K562 (cell line): Measurements from ENCODE around the gene STK16.

ENCODE experiments used
- HDGF ChIP-seq: fragments of 450-650 bp; IDR thresholded peaks from 2 replicates; pipeline ENCODE4 v1.6.1; 2016
- MAFK ChIP-seq: IDR thresholded peaks from 2 replicates; pipeline ENCODE4 v1.6.1; 2011; ENCODE audit warnings: low read length, improper control_type of control experiment
- MAZ ChIP-seq, 2 experiments: fragments of 450-650 bp in 1 of 2; sonication (generic) in 1 of 2; formaldehyde crosslinking; IDR thresholded peaks in 1 of 2; conservative IDR thresholded peaks in 1 of 2; 2 replicates each; pipeline versions ENCODE4 v1.4.0 to v1.5.0; 2020; ENCODE audit warnings: mild to moderate bottlenecking in 1 of 2, missing genetic modification reagents in 1 of 2
- MCM5 ChIP-seq: fragments of 450-650 bp; IDR thresholded peaks from 2 replicates; pipeline ENCODE4 v1.6.1; 2016; ENCODE audit warnings: low read depth
- PHF8 ChIP-seq: fragments of 200-600 bp; sonication (generic); IDR thresholded peaks from 2 replicates; pipeline ENCODE4 v1.6.1; 2012; ENCODE audit warnings: mixed run types, mild to moderate bottlenecking, inconsistent platforms, low read length, moderate library complexity, borderline replicate concordance
- RBBP5 ChIP-seq: fragments of 200-600 bp; sonication (generic); IDR thresholded peaks from 2 replicates; pipeline ENCODE4 v1.6.1; 2012; ENCODE audit warnings: borderline replicate concordance, mild to moderate bottlenecking, low read length, control low read depth, inconsistent platforms; ENCODE audit not compliant: insufficient read depth, poor library complexity, severe bottlenecking
- RBM39 ChIP-seq: fragments of 200-400 bp; formaldehyde crosslinking; optimal IDR thresholded peaks from 2 replicates; pipeline ENCODE3; 2018; ENCODE audit warnings: low read depth, low read length
- SMARCB1 ChIP-seq: IDR thresholded peaks from 2 replicates; pipeline ENCODE4 v1.6.1; 2011; ENCODE audit warnings: improper control_type of control experiment, low read depth; ENCODE audit not compliant: insufficient read length
- ZNF174 ChIP-seq: fragments of 250-450 bp; sonication (Bioruptor Pico); IDR thresholded peaks from 2 replicates; pipeline ENCODE4 v1.4.0; 2020; ENCODE audit warnings: mild to moderate bottlenecking
- TF ChIP-seq, protein P1 (sequence below), 3 experiments: IDR thresholded peaks in 2 of 3; conservative IDR thresholded peaks in 1 of 3; 2 replicates each; pipeline ENCODE4 v1.5.1; 2011 to 2012; ENCODE audit warnings: low read length in 3 of 3, mild to moderate bottlenecking in 3 of 3, control low read depth in 2 of 3, improper control_type of control experiment in 1 of 3, inconsistent platforms in 1 of 3, low read depth in 1 of 3, mixed read lengths in 1 of 3, moderate library complexity in 1 of 3; ENCODE audit not compliant: insufficient read depth in 2 of 3
- TF ChIP-seq, protein P2 (sequence below), 2 experiments: IDR thresholded peaks in 1 of 2; conservative IDR thresholded peaks in 1 of 2; 2 replicates each; pipeline ENCODE4 v1.6.1; 2016; ENCODE audit warnings: low read depth in 2 of 2, mild to moderate bottlenecking in 1 of 2, missing compliant biosample characterization in 1 of 2, missing genetic modification characterization in 1 of 2, moderate library complexity in 1 of 2
- TF ChIP-seq, protein P3 (sequence below): fragments of 150-350 bp; conservative IDR thresholded peaks from 2 replicates; pipeline ENCODE4 v1.6.1; 2014; ENCODE audit warnings: low read length

DNA sequence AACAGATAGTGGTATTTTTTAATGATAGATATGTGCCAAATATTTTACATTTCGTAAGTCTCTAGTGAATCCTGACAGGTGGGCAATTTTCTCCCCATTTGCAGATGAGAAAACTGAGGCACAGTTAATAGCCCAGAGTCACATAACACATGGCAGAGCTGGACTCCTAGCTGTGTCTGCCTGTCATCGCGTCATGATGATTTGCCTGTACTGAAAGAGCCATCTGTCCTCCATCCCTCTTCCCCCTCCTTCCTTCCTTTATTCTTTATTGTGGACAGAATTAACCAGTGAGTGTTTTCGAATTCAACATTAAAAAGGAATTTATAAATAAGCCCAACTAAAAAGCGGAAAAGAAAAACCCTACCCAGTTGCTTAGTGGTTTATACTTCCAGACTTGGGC lies 37.1 kb downstream of the STK16 start:
- no peak for TF ChIP-seq HDGF
- no peak for TF ChIP-seq ZNF174 (CRISPR knock-in tag)
- no peak for TF ChIP-seq MAFK
- no peak for TF ChIP-seq MCM5
- TF ChIP-seq, protein P1, sequence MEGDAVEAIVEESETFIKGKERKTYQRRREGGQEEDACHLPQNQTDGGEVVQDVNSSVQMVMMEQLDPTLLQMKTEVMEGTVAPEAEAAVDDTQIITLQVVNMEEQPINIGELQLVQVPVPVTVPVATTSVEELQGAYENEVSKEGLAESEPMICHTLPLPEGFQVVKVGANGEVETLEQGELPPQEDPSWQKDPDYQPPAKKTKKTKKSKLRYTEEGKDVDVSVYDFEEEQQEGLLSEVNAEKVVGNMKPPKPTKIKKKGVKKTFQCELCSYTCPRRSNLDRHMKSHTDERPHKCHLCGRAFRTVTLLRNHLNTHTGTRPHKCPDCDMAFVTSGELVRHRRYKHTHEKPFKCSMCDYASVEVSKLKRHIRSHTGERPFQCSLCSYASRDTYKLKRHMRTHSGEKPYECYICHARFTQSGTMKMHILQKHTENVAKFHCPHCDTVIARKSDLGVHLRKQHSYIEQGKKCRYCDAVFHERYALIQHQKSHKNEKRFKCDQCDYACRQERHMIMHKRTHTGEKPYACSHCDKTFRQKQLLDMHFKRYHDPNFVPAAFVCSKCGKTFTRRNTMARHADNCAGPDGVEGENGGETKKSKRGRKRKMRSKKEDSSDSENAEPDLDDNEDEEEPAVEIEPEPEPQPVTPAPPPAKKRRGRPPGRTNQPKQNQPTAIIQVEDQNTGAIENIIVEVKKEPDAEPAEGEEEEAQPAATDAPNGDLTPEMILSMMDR (IDR thresholded peaks at IDR 0.05 in 2 of 3, conservative IDR thresholded peaks at IDR 0.05 in 1 of 3; ENCODE audit: insufficient read depth in 2 of 3, low read depth in 1 of 3, low read length in 3 of 3) = no peak
- TF ChIP-seq, protein P2, sequence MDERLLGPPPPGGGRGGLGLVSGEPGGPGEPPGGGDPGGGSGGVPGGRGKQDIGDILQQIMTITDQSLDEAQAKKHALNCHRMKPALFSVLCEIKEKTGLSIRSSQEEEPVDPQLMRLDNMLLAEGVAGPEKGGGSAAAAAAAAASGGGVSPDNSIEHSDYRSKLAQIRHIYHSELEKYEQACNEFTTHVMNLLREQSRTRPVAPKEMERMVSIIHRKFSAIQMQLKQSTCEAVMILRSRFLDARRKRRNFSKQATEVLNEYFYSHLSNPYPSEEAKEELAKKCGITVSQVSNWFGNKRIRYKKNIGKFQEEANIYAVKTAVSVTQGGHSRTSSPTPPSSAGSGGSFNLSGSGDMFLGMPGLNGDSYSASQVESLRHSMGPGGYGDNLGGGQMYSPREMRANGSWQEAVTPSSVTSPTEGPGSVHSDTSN (CRISPR knock-in tag; IDR thresholded peaks at IDR 0.05; ENCODE audit: low read depth) = no peak
- TF ChIP-seq, protein P2 (tag; conservative IDR thresholded peaks at IDR 0.05; ENCODE audit: low read depth) = no peak
- no peak for TF ChIP-seq MAZ (CRISPR knock-in tag; conservative IDR thresholded peaks at IDR 0.05 in 1 of 2, IDR thresholded peaks at IDR 0.05 in 1 of 2)
- TF ChIP-seq SMARCB1 = no peak
- TF ChIP-seq RBM39 = no peak
- TF ChIP-seq, protein P3, sequence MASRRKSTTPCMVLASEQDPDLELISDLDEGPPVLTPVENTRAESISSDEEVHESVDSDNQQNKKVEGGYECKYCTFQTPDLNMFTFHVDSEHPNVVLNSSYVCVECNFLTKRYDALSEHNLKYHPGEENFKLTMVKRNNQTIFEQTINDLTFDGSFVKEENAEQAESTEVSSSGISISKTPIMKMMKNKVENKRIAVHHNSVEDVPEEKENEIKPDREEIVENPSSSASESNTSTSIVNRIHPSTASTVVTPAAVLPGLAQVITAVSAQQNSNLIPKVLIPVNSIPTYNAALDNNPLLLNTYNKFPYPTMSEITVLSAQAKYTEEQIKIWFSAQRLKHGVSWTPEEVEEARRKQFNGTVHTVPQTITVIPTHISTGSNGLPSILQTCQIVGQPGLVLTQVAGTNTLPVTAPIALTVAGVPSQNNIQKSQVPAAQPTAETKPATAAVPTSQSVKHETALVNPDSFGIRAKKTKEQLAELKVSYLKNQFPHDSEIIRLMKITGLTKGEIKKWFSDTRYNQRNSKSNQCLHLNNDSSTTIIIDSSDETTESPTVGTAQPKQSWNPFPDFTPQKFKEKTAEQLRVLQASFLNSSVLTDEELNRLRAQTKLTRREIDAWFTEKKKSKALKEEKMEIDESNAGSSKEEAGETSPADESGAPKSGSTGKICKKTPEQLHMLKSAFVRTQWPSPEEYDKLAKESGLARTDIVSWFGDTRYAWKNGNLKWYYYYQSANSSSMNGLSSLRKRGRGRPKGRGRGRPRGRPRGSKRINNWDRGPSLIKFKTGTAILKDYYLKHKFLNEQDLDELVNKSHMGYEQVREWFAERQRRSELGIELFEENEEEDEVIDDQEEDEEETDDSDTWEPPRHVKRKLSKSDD = no peak
- no peak for TF ChIP-seq PHF8
- no peak for TF ChIP-seq RBBP5
